ENCODE results near the gene INHBE. TPM values are rescaled to one million over a fixed set of nuclear protein-coding genes. Genes with fewer than 3 reads are reported as not detected.
"Not testable (repeated sequence)": the region's sequence is repeated elsewhere in the genome, so short reads cannot be mapped to it uniquely, and the experiment has no call there.

The INHBE gene, protein sequence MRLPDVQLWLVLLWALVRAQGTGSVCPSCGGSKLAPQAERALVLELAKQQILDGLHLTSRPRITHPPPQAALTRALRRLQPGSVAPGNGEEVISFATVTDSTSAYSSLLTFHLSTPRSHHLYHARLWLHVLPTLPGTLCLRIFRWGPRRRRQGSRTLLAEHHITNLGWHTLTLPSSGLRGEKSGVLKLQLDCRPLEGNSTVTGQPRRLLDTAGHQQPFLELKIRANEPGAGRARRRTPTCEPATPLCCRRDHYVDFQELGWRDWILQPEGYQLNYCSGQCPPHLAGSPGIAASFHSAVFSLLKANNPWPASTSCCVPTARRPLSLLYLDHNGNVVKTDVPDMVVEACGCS
- total RNA-seq (1 to 10 TPM in 3 of 10 donors, under 1 TPM in 3, not detected in 4; 0.09 to 1.2 (median 0.71) TPM), polyA plus RNA-seq (under 1 TPM in 1 of 2 donors, not detected in 1; 0.01 TPM)
- long read RNA-seq, donor 1: 0 reads
- long read RNA-seq, donor 2: 0 reads
- long read RNA-seq, donor 3: 0 reads

- H3K4me1 ChIP-seq: peaks cover 0 to 33% (median 15%) of the 10 kb centered on the region in 9 donors
- ATAC-seq: no peak
- no peaks in the 10 kb centered on the region for H3K9me3 ChIP-seq
- TF ChIP-seq, protein P1, sequence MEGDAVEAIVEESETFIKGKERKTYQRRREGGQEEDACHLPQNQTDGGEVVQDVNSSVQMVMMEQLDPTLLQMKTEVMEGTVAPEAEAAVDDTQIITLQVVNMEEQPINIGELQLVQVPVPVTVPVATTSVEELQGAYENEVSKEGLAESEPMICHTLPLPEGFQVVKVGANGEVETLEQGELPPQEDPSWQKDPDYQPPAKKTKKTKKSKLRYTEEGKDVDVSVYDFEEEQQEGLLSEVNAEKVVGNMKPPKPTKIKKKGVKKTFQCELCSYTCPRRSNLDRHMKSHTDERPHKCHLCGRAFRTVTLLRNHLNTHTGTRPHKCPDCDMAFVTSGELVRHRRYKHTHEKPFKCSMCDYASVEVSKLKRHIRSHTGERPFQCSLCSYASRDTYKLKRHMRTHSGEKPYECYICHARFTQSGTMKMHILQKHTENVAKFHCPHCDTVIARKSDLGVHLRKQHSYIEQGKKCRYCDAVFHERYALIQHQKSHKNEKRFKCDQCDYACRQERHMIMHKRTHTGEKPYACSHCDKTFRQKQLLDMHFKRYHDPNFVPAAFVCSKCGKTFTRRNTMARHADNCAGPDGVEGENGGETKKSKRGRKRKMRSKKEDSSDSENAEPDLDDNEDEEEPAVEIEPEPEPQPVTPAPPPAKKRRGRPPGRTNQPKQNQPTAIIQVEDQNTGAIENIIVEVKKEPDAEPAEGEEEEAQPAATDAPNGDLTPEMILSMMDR (IDR thresholded peaks at IDR 0.05): no peak
- no peak within 1 kb of the TSS for H3K27ac ChIP-seq
- no peaks in the 10 kb centered on the region for H3K36me3 ChIP-seq
- WGBS, 2 donors: 70 to 77% methylated on average over 10 of the region's 10 CpGs
- H3K27me3 ChIP-seq: no peaks in the 10 kb centered on the region
- no peak for DNase-seq
- intact Hi-C loops (cut with DNase I): loop anchor here in 7 of 10 donors (2.0 to 10.0 kb wide), 6 partner anchors 142 to 192 kb away; partner anchors contain the start of gene B4GALNT1 (in 2 of the 7)
- no peak within 1 kb of the TSS for H3K4me3 ChIP-seq
These were observed at the start of gene INHBE for GRCh38 chr12:57454566-57455373. Gene INHBE (plus strand): TSS chr12:57455307. CDS start chr12:57455537, 230 bp downstream.

GRCh38 chr12:57410534-57410933 lies 44.6 kb upstream of the INHBE start:
- no peak overlapping the region for H3K4me3 ChIP-seq
- no peaks in the 10 kb centered on the region for H3K9me3 ChIP-seq
- H3K4me1 ChIP-seq: peaks cover 0 to 19% (median 3%) of the 10 kb centered on the region in 9 donors
- no peak overlapping the region for H3K27ac ChIP-seq
- no peaks in the 10 kb centered on the region for H3K27me3 ChIP-seq
- intact Hi-C loops (cut with DNase I): loop anchor here in 1 of 10 donors (10.0 kb wide), 1 partner anchor 66 kb away; no protein-coding TSS in a partner anchor
- WGBS, 2 donors: 98 to 99% methylated on average over 4 of the region's 4 CpGs
- DNase-seq (no peak), ATAC-seq (no peak)
- TF ChIP-seq, protein P1 (IDR thresholded peaks at IDR 0.05): no peak
- peaks cover 0 to 4% (median 0%) of the 10 kb centered on the region in 9 donors for H3K36me3 ChIP-seq

GRCh38 chr12:57414160-57414559 lies 40.9 kb upstream of the INHBE start:
- H3K4me1 ChIP-seq: peaks cover 0 to 40% (median 13%) of the 10 kb centered on the region in 9 donors
- H3K27ac ChIP-seq, H3K27me3 ChIP-seq, H3K9me3 ChIP-seq, ATAC-seq, H3K4me3 ChIP-seq, H3K36me3 ChIP-seq, DNase-seq: not testable (repeated sequence)
- 88% methylated on average over 6 of the region's 6 CpGs for WGBS, 2 donors
- intact Hi-C loops (cut with DNase I): loop anchor here in 1 of 10 donors (10.0 kb wide), 1 partner anchor 69 kb away; no protein-coding TSS in a partner anchor

GRCh38 chr12:57415088-57415487 lies 40.0 kb upstream of the INHBE start:
- no peak overlapping the region for H3K4me3 ChIP-seq
- 83 to 88% methylated on average over 2 of the region's 2 CpGs for WGBS, 2 donors
- H3K27ac ChIP-seq: no peak overlapping the region
- peaks cover 0 to 4% (median 0%) of the 10 kb centered on the region in 9 donors for H3K36me3 ChIP-seq
- TF ChIP-seq, protein P1 (IDR thresholded peaks at IDR 0.05): no peak
- DNase-seq (no peak), ATAC-seq (no peak)
- no peaks in the 10 kb centered on the region for H3K9me3 ChIP-seq
- H3K27me3 ChIP-seq: no peaks in the 10 kb centered on the region
- H3K4me1 ChIP-seq: peaks cover 0 to 42% (median 13%) of the 10 kb centered on the region in 9 donors
- intact Hi-C loops (cut with DNase I): loop anchor here in 2 of 10 donors (5.0 to 10.0 kb wide), 2 partner anchors 70 to 122 kb away; no protein-coding TSS in a partner anchor
